GM18519 (cell line): ENCODE measurements around the gene SLC37A3.

Source experiments
- ATAC-seq: cut with Tn5 transposase; IDR thresholded peaks from one replicate; pipeline ENCODE4 v1.9.1; 2021; ENCODE audit warnings: mild to moderate bottlenecking, moderate library complexity; ENCODE audit not compliant: unreplicated experiment, low FRiP score

Gene SLC37A3

DNA sequence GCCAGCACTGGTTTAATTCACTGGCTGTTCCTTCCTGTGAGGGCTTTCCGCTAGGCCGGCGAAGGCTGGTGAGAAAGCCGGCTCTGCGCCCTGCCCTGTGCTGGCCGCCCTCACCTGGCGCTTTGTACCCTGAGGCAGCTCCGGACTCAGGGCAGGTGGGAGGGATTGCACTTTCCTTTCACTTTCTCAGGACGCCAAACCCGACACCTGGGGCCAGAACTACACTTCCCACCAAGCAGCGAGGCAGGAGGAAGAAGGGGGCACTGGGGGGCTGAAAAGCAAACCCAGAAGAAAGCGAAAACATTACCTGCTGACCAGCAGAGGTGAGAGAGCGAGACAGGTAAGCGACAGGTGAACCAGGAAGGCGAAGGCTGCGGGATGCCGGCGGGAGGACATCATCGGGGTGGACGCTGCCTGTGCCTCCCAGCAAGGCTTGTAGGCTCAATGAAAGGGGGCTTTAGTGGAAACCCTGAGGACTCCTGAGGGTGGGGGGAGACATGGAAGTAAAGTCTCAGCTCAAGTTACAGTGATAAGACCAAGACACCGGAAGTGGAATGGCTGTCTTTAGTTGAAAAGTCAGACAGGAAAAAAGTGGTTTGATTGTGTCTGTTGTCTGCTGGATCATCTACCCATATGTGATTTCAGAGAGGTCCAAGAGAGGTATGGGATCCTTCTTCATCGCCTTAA, 5.7 kb upstream of the SLC37A3 start, which contains the start of gene RAB19:
RAB19 (plus strand) TSS at position 181 of the 687 bp plus-strand sequence. CDS start 3,589 bp downstream, outside the sequence.
- no peak for ATAC-seq

DNA sequence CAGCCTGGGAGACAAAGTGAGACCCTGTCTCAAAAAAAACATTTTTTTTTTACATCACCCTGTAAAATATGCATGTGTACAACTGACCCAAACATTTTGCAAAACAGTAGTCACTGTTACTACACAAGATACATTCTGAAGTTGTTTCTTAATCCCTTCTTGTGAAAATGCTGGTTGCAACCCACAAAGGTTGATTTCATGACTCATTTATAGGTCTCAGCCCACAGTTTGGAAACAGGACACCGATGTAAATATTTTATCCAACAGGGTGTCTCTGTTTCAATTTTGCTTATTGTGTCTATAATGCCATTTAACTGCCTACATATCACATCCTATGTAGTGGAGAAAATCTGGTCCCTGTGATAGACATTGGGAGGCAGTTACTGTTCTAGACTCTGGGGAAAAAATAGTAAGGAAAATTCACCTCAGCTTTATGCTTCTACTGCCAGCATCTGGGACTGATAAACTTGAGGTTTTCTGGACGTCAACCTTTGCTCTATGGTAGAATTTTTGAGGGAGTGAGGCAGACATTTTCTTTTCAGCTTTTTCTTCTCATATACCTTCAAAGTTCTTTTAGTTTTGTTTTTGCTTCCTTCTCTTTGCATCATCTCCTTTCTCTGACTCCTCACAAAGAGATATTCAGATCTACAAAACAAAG, 4.0 kb upstream of the SLC37A3 start:
- ATAC-seq: no peak

DNA sequence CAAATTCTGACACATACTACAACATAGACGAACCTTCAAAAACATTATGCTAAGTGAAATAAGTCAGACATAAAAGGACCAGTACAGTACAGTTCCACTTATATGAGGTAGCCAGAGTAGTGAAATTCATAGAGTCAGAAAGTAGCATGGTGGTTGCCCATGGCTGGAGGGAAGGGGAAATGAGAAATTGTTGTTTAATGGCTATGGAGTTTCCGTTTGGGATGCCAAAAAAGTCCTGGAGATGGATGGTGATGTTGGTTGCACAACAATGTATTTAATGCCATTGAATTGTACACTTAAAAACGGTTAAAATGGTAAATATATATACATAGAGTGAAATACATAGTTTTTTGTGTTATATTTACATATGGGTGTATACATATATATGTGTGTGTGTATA, 2.1 kb upstream of the SLC37A3 start:
- ATAC-seq: no peak

DNA sequence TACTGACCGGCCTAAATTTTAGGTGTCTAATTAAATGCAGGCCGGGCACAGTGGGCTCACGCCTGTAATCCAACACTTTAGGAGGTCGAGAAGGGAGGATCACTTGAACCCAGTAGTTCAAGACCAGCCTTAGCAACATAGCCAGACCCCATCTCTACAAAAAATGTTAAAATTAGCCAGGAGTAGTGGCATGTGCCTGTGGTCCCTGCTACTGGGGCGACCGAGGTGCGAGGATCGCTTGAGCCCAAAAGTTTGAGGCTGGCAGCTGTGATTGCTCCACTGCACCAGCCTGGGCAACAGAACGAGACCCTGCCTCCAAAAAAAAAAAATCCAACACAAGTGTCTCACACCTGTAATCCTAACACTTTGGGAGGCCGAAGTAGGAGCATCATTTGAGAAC, 491 bp upstream of the SLC37A3 start:
- no peak for ATAC-seq

DNA sequence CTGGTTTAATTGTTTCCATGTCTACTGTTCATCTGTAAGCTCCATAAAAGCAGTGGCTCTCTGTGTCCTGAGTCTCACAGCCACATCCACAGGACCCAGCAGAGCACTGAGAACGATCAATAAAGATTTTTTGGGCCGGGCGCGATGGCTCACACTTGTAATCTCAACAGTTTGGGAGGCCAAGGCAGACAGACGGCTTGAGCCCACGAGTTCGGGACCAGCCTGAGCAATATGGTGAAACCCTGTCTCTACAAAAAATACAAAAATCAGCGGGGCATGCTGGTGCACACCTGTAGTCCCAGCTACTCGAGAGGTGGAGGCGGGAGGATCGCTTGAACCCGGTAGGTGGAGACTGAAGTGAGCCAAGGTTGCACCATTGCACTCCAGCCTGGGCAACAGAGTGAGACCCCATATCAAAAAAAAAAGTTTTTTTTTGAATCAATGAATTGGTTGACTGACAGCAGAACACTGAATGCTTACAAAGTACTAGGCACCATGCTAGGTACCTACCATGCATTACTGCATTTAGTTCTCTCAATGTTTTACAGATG, 4.5 kb downstream of the SLC37A3 start:
- ATAC-seq: no peak

DNA sequence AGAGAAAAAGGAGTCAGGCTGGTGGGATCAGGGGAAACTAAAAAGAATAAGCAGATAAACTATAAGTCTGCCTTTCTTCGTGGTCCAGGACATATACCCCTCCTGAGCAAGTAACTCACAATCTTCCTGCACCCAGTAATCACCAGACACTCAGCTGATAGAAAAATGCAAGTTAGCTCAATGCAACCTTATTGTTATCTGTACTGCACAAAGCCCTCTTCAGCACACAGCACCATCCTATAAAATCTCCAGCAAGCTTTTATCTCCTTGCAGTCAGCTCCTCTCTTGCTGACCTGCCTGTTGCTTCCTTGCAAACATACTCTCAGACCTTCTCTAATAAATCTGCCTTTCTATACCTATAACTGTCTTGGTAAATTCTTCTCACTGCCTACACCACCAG, 6.7 kb downstream of the SLC37A3 start:
- ATAC-seq: no peak

DNA sequence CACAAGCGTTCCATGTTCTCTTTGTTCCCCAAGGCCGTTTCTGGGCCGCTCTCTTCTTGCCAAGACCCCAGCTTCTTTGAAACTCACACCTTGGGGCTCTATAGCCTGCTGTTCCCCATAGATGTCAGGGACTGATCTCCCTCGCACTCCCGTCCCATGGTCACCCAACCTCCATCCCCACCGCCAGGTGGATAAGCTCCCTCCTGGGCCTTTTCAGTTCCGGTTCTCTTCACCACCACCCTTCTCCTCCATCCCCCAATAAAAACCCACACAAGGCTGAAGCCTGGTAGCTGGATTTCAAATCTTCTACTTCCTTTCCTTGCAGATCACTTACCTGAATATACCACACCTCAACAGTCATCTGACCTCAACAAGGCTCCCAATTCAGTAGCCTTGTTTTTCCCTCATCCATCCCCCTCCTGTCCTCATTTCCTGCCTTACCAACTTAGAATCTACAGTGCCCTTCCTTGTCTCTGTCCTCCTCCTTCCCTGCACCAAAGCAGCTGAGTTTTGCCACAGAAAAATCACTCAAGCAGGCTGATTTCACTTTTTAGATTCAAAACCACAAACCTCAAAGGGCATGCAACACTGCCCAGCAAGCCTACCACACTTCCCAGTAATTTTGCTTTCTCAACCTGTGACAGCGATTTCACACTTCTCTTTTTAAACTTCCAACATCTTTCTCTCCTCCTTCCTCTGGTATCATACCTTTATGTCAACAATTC, 7.7 kb downstream of the SLC37A3 start:
- ATAC-seq: peak; percentile 67

DNA sequence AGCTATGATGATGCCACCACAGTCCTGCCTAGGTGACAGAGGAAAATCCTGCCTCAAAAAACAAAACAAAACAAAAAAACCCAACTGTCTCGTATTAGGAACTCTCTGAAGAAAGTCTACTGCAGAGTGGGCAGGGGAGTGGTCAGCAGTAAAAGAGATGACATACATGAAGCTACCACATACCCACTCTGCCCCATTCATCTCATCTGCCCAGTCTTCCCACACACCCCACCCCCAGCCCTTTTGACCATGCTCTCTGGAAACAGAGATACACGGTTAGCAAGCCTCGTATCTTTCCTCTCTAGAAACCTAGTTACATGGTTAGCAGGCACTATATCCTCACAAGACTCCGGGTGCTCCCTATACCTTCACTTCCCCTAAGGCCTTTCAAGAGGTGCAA, 8.3 kb downstream of the SLC37A3 start:
- ATAC-seq: no peak

DNA sequence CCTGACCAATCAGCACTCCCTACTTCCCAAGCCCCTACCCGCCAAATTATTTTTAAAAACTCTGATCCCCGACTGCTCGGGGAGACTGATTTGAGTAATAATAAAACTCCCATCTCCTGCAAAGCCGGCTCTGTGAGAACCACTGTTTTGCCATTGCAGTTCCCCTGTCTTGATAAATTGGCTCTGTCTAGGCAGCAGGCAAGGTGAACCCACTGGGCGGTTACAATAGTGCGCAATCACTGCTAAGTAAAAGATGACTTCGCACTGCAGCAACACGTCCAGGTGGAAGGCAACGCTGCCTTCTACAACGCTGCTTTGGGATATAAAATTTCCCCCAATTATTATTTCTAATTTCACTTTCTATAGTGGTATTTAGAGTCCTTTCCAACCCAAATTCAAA, 8.9 kb downstream of the SLC37A3 start:
- no peak for ATAC-seq

DNA sequence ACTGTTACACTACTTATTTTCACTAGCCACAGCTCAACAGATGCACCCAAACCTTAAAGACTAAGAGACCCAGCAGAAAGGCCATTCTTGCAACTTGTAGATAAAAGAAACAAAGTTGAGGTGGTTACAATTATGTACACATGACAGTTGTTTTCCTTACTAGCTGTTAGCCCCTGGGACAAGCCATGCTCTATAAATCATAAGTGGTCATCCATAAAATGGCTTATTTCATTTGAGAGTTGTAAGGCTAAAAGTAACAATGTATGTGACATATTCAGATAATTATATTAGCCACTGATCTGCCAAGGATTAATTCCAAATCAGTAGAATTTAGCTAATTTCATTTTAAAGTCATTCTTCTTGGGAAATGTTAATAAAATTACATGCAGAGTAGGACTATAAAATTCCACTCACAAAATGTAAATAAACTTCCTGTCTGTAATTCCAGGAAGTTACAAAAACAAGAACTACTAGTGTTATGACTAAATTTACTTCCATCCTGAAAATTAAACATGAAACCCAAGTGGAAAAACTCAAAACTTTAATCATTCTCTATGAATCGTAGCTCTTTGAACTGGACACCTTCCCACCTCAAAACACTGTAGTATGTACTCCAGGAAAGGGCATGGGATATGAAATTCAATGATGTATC, 13.3 kb downstream of the SLC37A3 start:
- no peak for ATAC-seq

DNA sequence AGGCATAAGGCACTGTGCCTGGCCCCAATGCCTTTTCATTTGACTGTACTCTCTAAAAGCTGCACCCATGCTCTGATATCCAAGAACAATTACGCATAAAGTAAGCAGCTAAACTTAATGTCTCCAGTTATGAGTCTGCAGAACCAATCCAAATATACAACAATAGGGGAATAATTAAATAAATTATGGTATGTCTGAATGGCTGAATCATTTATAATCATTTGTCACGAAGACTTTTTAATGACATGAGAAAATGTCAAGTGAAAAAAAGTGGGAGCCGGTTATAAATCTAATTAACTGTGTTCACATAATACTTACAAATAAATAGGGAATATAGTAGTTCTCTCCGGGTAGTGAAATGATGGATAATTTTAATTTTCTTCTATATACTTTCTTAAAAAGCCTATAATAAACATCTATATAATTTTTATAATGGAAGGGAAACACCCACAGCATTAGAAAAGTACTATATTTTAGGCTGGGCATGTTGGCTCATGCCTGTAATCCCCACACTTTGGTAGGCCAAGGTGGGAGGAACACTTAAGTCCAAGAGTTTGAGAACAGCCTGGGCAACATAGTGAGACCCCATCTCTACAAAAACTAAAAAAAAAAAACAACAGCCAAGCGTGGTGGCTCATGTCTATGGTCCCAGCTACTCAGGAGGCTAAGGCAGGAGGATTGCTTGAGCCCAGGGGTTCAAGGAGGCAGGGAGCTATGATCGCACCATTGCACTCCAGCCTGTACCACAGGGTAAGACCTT, 14.2 kb downstream of the SLC37A3 start:
- no peak for ATAC-seq

DNA sequence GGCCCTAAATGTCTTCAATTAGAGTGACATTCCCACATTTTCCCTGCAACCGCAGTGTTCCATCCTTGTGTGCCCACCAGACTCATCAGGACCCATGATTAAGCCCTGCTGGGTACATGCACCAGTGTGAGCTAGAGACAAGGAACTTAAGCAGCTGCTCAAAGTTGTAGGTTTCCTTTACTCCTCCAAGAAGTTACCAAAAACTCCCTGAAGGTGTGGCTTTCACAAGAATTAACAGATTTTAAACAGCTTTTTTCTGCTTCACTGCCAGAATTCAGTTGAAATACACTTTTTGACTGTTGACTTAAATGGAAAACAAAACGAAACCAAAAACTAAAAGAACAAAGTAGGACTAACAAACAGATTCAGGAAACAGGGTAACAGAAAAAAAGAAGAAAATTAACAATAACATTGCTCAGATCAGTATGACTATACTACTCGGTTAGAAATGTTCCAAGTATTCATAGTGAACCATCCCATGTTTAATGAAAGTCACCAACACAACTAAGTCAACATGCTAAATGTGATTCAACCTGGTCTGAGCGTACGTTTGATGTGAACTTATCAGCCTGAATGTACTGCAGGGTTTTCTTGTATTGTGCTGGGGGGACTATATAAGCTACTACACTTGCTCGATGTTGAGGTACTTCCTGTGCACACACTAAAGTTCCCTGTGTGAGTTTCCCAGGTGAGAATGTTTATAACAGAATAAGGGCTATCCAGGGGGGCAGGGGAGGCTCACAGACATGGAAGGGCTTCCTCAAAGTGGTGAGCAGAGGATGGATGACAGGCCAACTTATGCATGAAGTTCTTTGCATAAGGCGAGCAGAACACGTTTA, 22.2 kb downstream of the SLC37A3 start:
- ATAC-seq: no peak

DNA sequence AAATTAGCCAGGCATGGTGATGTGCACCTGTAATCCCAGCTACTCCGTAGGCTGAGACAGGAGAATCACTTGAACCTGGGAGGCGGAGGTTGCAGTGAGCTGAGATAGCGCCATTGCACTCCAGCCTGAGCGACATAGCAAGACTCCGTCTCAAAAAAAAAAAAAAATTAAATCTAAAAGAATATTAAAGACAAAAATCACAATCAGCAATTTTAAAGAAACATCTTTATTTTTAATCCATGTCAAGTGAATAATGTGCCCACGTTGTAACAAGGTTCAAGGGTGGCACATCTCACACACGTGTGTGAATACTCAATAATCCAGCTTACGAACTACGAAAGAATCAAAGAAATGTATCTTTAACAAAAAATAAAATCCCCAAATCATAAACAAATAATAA, 23.0 kb downstream of the SLC37A3 start:
- no peak for ATAC-seq

DNA sequence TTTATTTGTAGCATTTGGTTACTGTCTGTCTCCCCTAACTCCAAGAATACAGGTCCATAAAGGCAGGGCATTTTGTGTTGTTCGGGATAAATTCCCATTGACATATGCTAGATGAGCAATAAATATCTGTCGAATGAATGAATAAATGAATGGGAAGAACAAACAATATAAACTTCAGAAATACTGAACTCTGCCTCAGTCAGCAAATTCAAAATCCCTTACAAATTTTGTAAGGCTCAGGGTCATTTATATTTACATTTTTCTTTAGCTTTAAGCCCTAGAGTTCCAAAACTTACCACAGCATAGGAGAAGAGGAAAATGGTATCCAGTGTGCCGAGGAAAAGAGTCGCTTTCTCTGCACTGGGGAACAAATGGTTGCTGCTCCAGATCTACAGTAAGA, 29.0 kb downstream of the SLC37A3 start:
- ATAC-seq: no peak

DNA sequence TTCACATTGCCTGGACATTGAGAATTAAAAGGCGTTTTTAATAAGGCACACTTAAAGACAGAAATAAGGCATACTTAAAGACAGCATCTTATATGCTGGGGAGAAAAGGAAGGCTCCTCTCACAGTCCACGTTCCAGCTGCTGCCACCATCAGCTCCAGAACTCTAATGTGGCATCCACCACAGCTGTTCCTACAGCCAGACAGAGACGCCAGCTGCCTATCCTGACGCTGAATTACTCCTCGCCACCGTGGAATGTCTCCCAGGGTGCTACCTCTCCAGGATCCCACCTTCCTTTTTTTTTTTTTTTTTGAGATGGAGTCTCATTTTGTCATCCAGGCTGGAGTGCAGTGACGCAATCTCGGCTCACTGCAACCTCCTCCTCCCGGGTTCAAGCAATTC, 30.8 kb downstream of the SLC37A3 start:
- ATAC-seq: no peak

DNA sequence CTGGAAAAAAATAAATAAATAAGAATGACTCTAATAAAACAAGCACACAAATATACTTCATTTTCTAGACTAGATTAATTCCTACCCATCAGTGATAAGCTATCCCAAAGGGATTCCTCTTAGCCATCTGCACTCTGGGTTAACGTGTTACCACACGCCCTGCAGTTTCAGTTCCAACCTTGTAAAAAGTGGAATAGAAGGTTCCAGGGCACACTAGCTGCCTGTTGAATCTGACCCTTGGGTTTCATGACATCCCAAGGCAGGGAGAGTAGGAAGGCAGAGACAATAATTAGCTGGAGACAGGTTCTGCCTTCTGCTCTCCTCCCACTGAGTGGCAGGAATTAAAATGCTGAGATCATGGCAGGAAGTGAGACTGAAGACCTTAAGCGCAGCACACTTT, 33.5 kb downstream of the SLC37A3 start:
- ATAC-seq: no peak

DNA sequence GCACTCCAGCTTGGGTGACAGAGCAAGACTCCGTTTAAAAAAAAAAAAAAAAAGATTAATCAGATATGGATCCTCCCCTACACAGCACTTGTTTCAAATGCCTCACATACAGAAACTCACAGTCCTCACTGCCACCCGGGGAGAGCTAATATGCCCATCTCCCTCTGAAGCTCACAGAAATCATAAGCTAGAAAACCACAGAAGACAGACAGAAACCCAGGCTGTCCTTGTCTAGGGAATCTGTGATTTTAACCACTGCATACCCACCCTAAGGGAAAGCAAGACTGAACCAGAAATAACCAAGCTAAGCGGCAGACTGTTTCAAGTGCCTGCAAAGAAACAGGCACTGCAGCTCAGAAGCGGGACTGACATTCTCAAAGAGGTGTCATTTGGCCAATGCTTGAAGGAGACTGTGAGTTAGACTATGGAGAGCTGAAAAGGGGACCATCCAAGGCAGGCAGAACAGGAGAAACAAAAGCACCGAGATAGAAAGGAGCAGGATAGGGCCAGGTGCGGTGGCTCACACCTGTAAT, 37.6 kb downstream of the SLC37A3 start:
- no peak for ATAC-seq

DNA sequence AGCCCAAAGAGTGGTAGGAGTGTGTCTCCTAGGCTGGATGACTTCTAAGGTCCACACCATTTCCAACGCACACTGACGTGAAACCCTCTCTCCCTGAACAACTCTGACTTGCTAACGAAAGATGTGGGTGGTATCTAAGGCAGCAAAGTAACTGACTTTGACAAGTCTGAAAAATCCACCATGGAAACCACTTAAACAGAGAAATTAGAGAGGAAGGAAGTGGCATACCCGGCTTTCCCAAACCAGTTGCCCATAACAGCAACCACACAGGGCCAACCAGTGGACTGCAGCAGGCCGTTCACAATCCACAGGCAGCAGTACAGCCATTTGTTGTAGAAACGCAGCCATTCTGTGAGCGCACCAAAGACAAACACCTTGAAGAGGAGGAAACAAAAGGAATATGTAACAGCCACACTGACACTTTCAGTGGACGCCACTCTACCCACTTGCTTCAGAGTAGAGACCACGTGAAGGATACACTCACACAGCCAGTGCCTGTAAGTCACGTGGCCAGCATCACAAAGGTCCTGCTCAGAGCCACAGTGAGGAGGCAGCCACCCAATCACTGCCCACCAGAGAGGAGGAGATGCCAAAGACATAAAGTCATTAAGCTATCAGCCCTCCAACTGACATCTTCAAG, 39.8 kb downstream of the SLC37A3 start:
- ATAC-seq: no peak

DNA sequence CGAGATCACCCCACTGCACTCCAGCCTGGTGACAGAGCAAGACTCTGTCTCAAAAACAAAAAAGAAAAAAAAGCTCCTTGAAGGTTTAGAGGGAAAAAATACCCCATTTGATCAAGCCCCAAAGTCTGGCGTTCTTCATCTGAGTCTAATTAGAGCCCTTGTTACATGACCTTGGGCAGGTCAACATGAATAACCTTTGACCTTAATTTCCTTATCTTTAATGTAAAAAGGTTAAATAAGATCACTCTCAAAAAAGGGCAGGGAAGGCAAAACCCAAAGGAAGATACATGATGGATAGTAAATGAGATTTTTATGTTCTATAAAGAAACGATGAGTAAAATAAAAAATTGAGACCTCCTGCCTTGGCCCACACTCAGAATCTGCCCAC, 40.3 kb downstream of the SLC37A3 start:
- ATAC-seq: no peak
